Activated CD8-positive, alpha-beta memory T cell treated with anti-CD3 and anti-CD28 coated beads for 4 hours (primary cell): ENCODE results near the gene EFCC1.

Experiments used
- DNase-seq, 2 donors: peaks; one replicate each; pipeline ENCODE4 v3.0.0-alpha.2; 2020; ENCODE audit warnings: low read depth in 2 of 2

EFCC1 gene

GRCh38 chr3:129032716-129033115 lies 31.6 kb downstream of the EFCC1 start:
- no peak for DNase-seq

- DNase-seq, result no peak
Observed at GRCh38 chr3:129033151-129033550, 32.0 kb downstream of the EFCC1 start.

- DNase-seq, result no peak
Observed at GRCh38 chr3:129033633-129034321, 32.7 kb downstream of the EFCC1 start.

- DNase-seq, result no peak
Observed at GRCh38 chr3:129034642-129035041, 33.5 kb downstream of the EFCC1 start.

GRCh38 chr3:129035360-129036221 lies 34.5 kb downstream of the EFCC1 start:
- no peak for DNase-seq

DNA sequence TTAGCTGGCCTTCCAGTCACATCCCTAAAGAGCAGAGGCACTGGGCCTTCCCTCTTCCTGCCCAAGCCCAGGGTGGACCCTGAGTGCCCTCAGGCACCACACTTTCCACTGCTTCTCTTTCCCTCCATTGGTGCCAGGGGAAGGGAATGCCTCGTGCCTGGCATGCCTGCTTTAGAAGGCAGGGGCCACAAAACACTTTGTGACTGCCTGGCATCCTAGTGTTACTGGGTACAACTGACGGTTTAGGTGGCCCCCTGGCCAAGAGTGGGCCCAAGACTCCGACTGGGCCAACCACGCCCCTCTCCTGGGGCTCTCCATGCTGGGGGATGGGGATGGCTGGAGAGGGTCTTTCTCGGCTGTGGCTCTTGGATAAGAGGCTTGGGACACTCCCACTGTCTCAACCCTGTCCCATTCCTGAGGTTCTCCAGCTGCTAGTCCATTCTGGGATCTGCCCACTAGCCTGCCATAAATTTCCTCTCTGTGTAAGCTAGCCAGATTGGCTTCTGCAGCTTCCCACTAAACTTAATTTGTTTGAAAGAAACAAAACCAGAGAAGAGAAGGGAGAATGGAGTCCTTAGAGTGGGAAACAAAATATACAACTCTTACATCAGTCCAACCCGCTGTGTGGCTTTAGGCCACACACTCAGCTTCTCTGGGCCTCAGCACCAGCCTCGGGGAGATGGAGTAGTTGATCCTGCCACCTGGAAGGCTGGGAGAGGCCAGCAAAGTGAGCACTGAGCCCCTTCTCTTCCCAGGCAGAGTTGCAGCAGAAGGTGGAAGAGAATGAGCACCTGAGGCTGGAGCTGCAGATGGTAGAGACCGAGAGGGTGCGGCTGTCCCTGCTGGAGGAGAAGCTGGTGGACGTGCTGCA lies 35.4 kb downstream of the EFCC1 start:
- no peak for DNase-seq

DNA sequence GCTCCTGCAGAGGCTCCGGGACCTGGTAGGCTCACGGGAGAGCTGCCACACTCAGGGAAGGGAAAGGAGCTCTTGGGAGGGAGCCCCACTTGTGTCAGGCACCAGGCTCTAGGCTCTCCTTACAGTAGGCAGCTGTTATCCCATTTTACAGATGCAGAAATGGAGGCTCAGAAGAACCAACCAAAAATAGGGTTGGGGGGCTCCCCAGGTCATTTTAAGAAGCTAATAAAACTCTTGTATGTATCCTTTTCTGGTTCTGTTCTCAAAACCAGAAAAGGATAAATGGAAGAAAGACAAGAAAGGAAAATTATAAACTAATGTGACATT lies 36.0 kb downstream of the EFCC1 start:
- no peak for DNase-seq

GRCh38 chr3:129038121-129038855 lies 37.2 kb downstream of the EFCC1 start:
- no peak for DNase-seq

DNA sequence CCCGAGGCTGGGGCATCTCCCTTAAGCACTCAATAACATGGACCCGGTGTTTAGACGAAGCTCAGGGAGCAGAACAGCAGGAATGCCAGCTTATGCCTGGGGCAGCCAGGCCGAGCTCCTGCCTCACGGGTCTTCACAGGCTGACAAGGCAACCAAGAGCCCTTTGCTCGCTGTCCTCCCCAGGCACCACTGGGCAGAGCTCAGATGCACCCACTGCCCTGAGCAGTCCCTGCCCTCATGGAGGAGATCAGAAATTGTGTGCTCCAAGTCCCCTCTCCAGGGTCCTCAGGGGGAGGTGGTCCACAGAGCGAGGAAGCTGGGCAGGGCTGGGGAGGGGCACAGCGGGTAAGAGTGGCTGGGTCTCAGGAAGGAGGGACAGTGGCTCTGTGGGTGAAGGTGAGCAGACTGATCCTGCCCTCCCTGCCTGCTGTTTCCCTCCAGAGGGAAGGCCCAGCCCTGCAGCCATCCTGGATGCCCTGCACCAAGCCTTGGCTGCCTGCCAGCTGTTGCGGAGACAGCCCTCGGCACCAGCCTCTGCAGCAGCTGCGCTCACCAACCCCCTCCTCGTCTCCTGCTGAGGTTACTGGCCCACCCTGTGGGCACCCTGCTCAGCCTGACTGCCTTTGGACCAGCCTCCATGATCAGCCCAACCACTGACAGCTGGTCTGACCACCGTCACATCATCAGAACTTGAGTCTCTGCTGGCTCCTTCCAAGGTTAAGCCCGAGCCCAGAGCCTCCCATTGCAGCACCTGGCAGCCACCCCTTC lies 38.4 kb downstream of the EFCC1 start:
- no peak for DNase-seq

GRCh38 chr3:129040039-129040336 lies 38.9 kb downstream of the EFCC1 start:
- DNase-seq, result no peak

DNA sequence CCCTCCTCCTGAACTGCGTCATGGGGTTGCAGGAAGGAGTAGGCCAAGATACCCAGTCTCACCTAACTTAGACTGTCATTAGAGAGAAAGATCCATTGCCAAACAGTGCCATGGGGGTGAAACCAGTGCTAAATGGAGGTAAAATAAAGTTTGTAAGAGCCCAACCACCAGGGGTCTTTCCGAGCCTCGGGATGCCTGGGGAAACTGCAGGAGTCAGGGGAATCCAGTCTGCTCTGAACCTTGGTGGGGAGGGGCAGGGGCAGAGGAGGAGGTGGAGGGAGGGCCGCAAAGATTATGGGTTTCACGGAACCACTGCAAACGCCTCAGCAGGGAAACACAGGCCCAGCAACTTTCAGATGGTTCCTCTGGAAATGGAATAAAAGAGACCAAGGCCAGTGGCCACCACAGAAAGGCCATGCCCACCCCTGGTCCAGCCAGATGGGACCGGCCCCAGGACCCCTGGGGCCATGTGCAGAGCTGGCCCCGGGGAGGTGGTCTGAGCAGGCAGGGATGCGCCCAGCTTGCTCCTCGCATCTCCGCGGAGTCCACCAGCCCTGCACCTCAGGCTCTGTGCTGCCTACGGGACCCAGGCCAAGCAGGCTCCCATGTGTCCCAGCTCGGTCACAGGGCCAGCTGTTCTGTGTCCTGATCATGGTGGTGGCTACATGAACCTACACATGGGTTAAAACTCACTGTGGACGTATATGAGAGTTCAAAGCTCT lies 39.6 kb downstream of the EFCC1 start:
- DNase-seq, result no peak

GRCh38 chr3:129045675-129046036 lies 44.6 kb downstream of the EFCC1 start:
- no peak for DNase-seq

DNA sequence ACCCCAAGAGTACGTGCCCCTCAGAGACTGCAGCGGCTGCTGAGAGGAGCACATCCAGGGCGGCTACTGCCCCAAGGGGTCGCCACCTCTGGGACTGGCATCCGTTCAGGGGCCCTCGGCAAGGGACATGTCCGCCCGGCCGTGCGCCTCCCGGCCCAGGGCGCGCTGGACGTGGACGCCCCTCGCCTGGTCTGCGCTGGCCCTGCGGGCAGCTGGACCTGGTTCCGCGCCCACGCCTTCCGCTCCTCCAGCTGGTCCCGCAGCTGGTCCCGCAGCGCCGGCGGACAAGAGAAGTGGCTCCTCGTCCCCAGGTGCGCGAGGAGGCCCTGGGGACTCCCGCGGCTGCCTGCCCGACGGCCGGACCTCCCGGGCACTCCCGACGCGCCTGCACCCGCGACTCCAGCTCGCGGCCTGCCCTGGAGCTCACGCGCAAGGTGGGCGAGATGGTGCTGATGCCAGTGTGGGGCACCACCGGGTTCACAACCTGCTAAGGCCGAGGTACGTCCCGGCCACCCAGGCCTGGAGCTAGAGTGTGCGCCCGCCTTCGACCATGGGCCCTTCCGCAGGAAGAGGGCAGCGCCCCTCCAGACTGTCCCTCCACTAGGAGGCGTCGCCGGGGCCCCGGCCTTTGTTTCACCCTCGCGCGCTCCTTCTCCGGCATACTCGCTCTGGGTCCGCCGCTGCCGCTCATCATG lies 45.1 kb downstream of the EFCC1 start:
- no peak for DNase-seq

DNA sequence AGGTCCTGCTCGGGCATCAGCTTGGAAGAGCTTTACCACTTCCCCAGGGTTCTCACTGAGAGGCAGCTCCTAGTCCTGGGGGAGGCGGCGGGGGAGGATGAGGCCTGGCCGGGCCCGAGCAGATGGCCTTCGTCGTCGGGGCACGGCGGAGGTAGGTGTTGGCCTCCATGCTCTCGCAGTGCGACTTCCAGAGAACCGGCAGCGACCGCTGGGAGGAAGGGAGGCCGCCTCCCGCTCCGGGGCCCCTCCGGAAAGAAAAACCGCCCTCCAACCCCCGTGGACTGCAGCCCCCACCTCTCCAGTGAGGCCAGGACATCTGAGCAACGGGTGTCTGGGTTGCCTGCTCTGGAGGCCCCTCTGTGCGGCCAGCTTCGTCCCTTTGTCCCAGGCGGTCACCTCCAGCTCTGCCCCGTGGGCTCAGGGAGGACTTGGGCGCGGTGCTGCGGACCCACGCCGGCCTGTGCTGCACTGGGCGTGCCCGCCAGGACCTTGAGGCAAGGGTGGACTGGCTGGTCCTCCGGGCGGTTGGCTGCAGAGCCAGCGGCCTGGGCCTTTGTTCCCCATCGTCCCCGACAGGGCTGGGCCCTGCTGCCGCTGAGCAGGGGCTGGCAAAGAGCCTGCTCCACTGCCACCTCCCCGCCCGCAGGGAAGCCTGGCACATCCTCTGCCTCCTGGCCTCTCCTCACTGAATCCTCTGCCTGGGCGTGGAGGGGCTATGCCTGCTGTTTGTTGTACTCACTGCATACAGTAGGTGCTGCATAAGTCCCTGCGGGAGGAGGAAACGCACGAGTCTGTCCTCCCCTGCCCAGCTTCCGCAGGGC lies 45.8 kb downstream of the EFCC1 start:
- no peak for DNase-seq

DNA sequence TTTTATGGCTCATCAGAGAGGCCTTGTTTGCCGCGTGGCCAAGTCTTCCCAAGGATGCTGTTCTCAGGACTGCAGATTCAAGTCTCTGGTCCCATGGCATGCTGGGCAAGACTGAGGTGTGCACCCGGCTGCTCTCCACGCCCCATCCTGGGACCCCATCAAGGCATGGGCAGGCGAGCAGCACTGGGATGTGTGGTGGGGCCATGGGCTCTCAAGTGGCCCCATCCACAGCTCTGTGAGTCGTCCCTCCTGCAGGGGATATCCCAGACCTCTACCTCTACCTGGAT lies 46.4 kb downstream of the EFCC1 start:
- no peak for DNase-seq

DNA sequence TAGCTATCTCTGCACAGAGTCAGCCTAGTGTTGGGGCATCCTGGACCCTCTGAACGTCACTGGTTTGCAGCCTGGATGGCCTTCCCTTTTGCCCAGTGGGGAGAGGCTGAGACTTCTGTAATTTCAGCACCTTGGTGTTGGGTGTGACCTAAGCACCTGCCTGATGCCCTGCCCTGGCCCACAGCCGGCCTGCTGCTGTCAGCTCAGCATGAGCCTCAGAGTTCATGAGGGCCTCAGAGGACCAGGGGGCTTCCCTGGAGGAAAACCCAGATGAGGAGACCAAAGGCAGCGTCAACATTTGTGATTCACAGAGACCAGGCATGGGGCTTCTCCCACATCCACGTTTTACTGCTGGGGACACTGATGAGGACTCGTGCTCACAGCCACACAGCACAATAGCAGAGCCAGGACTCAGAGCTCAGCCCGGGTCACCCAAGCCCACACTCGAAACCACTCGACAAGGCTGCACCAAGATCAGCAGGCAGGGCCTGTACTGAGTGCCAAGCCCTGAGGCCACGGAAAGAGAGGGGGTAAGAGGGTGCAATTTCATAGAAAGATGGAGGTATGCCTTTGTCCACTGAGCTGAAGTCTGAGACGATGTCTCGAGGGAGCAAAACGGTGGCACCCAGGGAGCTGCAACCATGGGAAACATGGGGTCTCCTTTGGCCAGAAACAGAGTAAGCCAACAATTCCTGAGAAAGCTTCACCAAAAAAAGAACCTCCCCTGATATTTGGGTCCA lies 49.6 kb downstream of the EFCC1 start:
- DNase-seq, result no peak

DNA sequence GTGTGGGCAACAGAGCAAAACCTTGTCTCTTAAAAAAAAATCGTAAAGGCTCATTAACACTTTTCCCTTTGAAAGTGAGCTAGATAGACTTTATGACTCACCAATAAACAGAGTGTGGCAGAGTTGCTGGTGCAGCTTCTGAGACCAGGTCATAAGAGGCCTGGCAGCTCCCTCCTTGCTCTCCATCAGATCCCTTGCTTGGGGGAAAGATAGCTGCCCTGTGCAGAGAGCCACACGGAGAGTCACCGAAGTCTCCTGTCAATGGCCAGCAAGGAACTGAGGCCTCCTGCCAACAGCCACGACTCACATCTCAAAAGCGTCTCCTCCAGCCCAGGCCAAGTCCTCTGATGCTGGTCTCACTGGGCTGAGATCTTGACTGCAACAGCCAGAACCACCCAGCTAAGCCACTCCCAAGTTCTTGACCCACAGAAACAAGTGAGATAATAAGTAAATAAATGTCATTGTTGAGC lies 50.8 kb downstream of the EFCC1 start:
- no peak for DNase-seq

GRCh38 chr3:129052675-129053074 lies 51.6 kb downstream of the EFCC1 start:
- no peak for DNase-seq
